Measurements from ENCODE around the gene IFI16.

GRCh38 chr1:158978730-158979129, 31.0 kb upstream of the IFI16 start:
- TF ChIP-seq, protein P1, sequence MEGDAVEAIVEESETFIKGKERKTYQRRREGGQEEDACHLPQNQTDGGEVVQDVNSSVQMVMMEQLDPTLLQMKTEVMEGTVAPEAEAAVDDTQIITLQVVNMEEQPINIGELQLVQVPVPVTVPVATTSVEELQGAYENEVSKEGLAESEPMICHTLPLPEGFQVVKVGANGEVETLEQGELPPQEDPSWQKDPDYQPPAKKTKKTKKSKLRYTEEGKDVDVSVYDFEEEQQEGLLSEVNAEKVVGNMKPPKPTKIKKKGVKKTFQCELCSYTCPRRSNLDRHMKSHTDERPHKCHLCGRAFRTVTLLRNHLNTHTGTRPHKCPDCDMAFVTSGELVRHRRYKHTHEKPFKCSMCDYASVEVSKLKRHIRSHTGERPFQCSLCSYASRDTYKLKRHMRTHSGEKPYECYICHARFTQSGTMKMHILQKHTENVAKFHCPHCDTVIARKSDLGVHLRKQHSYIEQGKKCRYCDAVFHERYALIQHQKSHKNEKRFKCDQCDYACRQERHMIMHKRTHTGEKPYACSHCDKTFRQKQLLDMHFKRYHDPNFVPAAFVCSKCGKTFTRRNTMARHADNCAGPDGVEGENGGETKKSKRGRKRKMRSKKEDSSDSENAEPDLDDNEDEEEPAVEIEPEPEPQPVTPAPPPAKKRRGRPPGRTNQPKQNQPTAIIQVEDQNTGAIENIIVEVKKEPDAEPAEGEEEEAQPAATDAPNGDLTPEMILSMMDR (IDR thresholded peaks at IDR 0.05): no peak
- no peak for TF ChIP-seq ZFX (IDR thresholded peaks at IDR 0.05; ENCODE audit: borderline replicate concordance)

Measured in 22Rv1 (cell line).